OCI-LY1 (cell line): Measurements from ENCODE around the gene CDH6.

Experiments used
- EZH2 ChIP-seq: fragments of 200-600 bp; sonication (generic), shearing (Covaris generic); IDR thresholded peaks from 2 replicates; pipeline ENCODE4 v1.8.0; 2017; ENCODE audit warnings: borderline replicate concordance, mixed run types, mild to moderate bottlenecking, antibody characterized with exemption, low read length, moderate library complexity, mixed read lengths
- TF ChIP-seq, protein P1 (sequence below): fragments of 200-600 bp; sonication (generic), shearing (Covaris generic); IDR thresholded peaks from 2 replicates; pipeline ENCODE4 v1.5.1; 2017; ENCODE audit warnings: mild to moderate bottlenecking, antibody characterized with exemption, low read length, moderate library complexity, mixed read lengths

GRCh38 chr5:31165729-31166128 lies 27.8 kb upstream of the CDH6 start:
- no peak for TF ChIP-seq EZH2
- TF ChIP-seq, protein P1, sequence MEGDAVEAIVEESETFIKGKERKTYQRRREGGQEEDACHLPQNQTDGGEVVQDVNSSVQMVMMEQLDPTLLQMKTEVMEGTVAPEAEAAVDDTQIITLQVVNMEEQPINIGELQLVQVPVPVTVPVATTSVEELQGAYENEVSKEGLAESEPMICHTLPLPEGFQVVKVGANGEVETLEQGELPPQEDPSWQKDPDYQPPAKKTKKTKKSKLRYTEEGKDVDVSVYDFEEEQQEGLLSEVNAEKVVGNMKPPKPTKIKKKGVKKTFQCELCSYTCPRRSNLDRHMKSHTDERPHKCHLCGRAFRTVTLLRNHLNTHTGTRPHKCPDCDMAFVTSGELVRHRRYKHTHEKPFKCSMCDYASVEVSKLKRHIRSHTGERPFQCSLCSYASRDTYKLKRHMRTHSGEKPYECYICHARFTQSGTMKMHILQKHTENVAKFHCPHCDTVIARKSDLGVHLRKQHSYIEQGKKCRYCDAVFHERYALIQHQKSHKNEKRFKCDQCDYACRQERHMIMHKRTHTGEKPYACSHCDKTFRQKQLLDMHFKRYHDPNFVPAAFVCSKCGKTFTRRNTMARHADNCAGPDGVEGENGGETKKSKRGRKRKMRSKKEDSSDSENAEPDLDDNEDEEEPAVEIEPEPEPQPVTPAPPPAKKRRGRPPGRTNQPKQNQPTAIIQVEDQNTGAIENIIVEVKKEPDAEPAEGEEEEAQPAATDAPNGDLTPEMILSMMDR, result no peak
